Stimulated activated CD8-positive, alpha-beta memory T cell treated with anti-CD3 and anti-CD28 coated beads, Interleukin-12 subunit alpha, Interleukin-12 subunit beta, amount 100 ng/mL, for 1 hour (primary cell): ENCODE data around the gene DCD.

Experiments used
- DNase-seq: peaks from one replicate; pipeline ENCODE4 v3.0.0-alpha.2; 2020; ENCODE audit warnings: low read depth

Gene DCD

GRCh38 chr12:54606556-54606955, 41.6 kb downstream of the DCD start:
- DNase-seq, result no peak

GRCh38 chr12:54605138-54605970, 42.8 kb downstream of the DCD start:
- no peak for DNase-seq

- DNase-seq, result no peak
Measured at GRCh38 chr12:54604436-54604835, 43.7 kb downstream of the DCD start.

GRCh38 chr12:54603872-54604271, 44.3 kb downstream of the DCD start:
- no peak for DNase-seq

GRCh38 chr12:54603173-54603814, 44.9 kb downstream of the DCD start:
- peak; percentile 44 for DNase-seq

DNA sequence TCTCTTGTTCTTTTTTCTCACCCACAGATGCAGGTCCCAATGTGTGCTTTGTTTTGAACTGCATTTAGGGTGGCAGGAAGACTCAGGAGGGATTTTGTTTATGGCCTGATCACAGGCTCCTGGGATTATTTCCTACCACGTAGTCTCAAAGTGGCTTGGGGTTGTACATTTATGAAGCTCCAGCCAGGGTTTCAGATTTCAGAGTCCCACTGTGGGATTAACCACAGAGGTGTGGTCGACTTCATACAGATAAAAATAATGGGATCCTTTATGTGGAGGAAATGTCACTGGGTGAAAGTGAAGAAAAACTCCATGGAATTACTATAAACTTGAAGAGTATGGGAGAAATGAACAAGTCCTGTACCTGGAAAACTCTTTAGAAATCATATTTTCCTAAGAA, 45.5 kb downstream of the DCD start:
- no peak for DNase-seq

DNA sequence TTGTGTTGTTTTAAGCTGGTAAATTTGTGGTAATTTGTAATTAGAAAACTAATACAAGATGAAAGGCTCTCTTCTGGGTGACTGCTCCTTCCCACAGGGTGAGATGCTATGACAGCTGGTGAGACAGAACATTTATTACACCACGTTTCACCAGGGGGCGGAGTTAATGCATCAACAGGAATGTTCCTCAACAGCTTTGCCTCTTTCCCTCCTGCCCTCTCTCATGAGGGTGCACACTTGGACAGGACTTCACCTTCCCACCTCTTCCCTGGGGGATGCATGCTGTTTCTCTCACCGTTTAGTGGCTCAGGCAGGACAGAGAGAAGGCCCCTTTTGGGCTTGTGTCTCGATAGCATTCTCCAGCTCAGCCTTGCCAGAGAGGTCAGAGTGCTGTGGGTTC, 46.3 kb downstream of the DCD start:
- no peak for DNase-seq

DNA sequence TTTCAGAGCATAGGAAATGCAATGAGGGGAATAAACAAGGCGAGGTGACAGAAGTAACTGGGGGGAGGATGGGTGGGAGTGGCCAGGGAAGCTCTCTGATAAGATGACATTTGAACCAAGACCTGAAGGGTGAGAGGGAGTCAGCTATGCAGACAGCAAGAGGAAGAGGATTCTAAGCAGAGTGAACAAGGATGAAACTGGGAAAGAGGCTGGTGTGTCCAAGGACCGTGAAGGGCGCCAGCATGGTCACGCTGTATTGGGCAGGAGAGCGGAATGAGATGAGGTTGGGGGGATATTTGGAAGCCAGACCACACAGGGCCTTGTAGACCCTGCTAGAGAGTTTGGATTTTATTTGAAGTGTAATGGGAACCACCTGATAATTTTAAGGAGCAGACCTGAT, 49.2 kb downstream of the DCD start:
- DNase-seq, result no peak

DNA sequence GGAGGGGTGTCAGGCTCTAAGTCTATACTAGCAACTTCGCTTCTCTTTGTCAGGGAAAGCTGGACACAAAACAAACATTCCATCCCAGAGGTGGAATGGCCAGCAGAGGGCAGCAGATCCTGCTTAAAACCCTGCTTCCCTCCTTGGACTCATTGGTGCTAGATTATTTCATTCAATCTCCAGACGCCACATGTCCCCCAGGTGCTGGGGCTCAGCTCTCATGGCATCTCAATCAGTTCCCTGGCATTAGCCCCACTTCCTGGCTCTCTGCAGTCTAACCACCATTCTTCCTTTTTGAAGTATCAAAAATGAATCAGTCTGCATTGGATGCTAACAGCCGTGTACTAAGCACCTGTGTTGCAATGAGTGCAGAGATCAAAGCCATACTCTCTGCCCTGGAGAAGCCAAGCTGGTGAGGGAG, 51.6 kb downstream of the DCD start:
- peak; percentile 24 for DNase-seq

DNA sequence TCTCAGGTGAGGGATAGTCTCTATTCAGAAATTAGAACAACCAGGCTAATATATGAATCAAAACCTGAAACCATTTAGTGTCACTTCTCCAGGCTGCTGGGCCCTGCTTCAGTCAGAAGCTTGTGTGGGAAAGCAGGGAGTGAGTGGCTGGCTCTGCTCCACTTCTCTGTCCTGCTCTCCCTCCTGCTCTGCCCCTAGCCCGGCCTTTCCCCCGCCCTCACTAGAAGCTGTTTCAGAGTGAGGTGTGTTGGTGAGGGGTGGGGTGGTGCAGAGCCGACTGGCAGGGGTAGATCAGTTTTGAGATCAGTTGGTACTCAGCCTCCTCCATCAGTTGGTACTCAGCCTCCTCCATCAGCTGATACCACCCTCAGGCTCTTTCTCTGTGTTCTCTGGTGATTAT, 52.7 kb downstream of the DCD start:
- DNase-seq, result no peak
